ENCODE data around the gene LCP2.

DNA sequence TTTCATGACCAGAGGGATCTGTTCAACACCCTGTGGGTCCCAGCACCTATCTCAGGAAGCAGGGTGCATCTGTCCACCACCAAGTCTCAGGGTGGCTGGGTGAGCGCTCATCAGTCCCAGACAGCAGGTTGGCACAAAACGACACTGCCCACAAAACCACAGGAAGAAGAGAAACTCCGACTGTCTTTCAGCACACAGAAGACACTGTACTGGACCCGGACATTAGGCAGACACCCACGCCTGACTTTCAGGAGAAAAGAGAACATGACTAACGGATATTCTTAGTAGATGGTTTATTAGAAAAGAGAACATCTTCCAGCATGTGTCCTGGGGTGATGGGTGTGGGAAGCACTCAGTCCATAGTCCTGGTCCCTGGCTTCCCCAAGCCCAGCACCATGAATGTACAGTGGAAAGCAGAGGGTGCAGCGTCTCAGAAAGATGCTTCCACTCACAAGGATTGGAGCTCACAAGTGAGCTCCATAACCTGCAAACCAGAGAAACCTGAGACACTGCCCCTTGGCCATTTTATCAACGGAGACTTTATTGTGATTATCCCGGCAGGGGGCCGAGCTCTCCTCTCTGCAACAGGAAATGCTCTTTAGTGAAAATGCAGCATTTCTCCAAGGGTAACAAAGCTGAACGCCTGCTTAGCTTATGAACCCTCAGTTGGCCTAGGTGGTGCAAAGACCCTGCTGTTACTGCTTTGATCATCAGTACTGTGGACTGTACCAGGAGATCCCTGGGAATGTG, 35.8 kb upstream of the LCP2 start:
- TF ChIP-seq, protein P1, sequence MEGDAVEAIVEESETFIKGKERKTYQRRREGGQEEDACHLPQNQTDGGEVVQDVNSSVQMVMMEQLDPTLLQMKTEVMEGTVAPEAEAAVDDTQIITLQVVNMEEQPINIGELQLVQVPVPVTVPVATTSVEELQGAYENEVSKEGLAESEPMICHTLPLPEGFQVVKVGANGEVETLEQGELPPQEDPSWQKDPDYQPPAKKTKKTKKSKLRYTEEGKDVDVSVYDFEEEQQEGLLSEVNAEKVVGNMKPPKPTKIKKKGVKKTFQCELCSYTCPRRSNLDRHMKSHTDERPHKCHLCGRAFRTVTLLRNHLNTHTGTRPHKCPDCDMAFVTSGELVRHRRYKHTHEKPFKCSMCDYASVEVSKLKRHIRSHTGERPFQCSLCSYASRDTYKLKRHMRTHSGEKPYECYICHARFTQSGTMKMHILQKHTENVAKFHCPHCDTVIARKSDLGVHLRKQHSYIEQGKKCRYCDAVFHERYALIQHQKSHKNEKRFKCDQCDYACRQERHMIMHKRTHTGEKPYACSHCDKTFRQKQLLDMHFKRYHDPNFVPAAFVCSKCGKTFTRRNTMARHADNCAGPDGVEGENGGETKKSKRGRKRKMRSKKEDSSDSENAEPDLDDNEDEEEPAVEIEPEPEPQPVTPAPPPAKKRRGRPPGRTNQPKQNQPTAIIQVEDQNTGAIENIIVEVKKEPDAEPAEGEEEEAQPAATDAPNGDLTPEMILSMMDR (IDR thresholded peaks at IDR 0.05 in 2 of 3, conservative IDR thresholded peaks at IDR 0.05 in 1 of 3; ENCODE audit: borderline replicate concordance in 1 of 3, insufficient read depth in 1 of 3, low read depth in 2 of 3, low read length in 2 of 3): no peak
- TF ChIP-seq RAD21 (IDR thresholded peaks at IDR 0.05; ENCODE audit: low read depth): no peak
- no peak for TF ChIP-seq POLR2A (IDR thresholded peaks at IDR 0.05; ENCODE audit: borderline replicate concordance, extremely low read depth, insufficient read depth, insufficient read length)
- no peak for TF ChIP-seq ELF1 (IDR thresholded peaks at IDR 0.05; ENCODE audit: borderline replicate concordance, low read depth)
- TF ChIP-seq, protein P2, sequence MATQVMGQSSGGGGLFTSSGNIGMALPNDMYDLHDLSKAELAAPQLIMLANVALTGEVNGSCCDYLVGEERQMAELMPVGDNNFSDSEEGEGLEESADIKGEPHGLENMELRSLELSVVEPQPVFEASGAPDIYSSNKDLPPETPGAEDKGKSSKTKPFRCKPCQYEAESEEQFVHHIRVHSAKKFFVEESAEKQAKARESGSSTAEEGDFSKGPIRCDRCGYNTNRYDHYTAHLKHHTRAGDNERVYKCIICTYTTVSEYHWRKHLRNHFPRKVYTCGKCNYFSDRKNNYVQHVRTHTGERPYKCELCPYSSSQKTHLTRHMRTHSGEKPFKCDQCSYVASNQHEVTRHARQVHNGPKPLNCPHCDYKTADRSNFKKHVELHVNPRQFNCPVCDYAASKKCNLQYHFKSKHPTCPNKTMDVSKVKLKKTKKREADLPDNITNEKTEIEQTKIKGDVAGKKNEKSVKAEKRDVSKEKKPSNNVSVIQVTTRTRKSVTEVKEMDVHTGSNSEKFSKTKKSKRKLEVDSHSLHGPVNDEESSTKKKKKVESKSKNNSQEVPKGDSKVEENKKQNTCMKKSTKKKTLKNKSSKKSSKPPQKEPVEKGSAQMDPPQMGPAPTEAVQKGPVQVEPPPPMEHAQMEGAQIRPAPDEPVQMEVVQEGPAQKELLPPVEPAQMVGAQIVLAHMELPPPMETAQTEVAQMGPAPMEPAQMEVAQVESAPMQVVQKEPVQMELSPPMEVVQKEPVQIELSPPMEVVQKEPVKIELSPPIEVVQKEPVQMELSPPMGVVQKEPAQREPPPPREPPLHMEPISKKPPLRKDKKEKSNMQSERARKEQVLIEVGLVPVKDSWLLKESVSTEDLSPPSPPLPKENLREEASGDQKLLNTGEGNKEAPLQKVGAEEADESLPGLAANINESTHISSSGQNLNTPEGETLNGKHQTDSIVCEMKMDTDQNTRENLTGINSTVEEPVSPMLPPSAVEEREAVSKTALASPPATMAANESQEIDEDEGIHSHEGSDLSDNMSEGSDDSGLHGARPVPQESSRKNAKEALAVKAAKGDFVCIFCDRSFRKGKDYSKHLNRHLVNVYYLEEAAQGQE (IDR thresholded peaks at IDR 0.05; ENCODE audit: low read depth): no peak
- TF ChIP-seq CBX3 (IDR thresholded peaks at IDR 0.05; ENCODE audit: low read depth): no peak
- TF ChIP-seq POLR2AphosphoS5 (IDR thresholded peaks at IDR 0.05; ENCODE audit: low read depth, low read length): no peak
- TF ChIP-seq, protein P3, sequence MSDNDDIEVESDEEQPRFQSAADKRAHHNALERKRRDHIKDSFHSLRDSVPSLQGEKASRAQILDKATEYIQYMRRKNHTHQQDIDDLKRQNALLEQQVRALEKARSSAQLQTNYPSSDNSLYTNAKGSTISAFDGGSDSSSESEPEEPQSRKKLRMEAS (IDR thresholded peaks at IDR 0.05): no peak
- no peak for TF ChIP-seq EZH2phosphoT487 (IDR thresholded peaks at IDR 0.05; ENCODE audit: borderline replicate concordance)
- TF ChIP-seq YY1 (IDR thresholded peaks at IDR 0.05; ENCODE audit: extremely low read depth, insufficient replicate concordance, low read depth, low read length): no peak
